T47D (cell line): ENCODE measurements around the gene ZSCAN16.
A peak's percentile ranks its signal among the peaks of the same experiment; 100 is the strongest.

Experiments
- DNase-seq, 2 experiments: peaks; one replicate each; pipeline versions ENCODE4 v3.0.0 to v3.0.0-alpha.2; 2011 to 2012; ENCODE audit warnings: low read depth in 1 of 2, low spot score in 1 of 2
- JUND ChIP-seq: IDR thresholded peaks from 2 replicates; pipeline ENCODE4 v1.6.1; 2012; ENCODE audit warnings: low read depth
- in situ Hi-C: cut with HindIII; loops from 2 replicates; pipeline ENCODE4 v1.10.0; 2016; ENCODE audit warnings: low sequenced_read_pairs, low pct_unique_long_range_greater_than_20kb

Gene ZSCAN16

DNA sequence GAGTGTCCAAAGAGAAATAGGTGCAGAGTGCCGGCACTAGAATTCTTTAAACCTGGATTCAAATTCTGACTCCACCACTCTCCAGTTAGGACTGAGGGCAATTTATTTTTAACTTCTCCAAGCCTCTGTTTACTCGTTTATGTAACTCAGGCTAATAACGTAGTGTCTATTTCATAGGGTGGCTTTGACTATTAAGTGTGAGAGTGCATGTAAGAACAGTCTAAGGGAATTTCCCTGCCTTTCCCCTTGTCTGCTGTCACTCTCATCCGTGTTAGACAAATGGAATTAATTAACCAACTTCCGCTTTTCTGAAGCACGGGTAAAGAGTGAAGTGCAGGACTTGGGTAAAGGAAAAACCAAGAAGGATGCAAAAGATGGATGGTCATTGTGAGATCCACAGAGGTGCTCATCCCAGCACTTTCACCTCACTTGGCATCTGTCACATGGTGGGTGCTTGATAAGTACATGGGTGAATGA lies 13.1 kb downstream of the ZSCAN16 start:
- no peak for TF ChIP-seq JUND
- in situ Hi-C loops, result no loop called here
- DNase-seq, result no peak

GRCh38 chr6:28139860-28140543 lies 15.6 kb downstream of the ZSCAN16 start:
- DNase-seq, result no peak
- in situ Hi-C loops, result no loop called here

DNA sequence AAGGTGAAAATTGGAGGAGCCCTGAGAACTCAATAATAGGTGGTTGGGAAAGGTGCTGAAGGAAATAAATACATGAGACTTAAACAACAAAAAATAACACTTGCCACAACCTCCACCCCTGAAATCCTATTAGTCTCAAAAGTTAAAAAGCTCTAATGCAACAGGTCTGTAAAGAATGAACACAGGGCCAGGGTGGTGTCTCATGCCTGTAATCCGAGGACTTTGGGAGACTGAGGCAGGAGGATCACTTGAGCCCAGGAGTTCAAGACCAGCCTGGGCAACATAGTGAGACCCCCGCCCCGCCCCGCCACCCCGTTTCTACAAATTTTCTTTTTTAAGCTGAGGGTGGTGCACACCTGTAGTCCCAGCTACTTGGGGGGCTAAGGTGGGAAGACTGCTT lies 16.2 kb downstream of the ZSCAN16 start:
- in situ Hi-C loops, result no loop called here
- no peak for TF ChIP-seq JUND
- no peak for DNase-seq

More at GRCh38 chr6:28139860-28140543, 15.6 kb downstream of the ZSCAN16 start:
- TF ChIP-seq JUND, result no peak

DNA sequence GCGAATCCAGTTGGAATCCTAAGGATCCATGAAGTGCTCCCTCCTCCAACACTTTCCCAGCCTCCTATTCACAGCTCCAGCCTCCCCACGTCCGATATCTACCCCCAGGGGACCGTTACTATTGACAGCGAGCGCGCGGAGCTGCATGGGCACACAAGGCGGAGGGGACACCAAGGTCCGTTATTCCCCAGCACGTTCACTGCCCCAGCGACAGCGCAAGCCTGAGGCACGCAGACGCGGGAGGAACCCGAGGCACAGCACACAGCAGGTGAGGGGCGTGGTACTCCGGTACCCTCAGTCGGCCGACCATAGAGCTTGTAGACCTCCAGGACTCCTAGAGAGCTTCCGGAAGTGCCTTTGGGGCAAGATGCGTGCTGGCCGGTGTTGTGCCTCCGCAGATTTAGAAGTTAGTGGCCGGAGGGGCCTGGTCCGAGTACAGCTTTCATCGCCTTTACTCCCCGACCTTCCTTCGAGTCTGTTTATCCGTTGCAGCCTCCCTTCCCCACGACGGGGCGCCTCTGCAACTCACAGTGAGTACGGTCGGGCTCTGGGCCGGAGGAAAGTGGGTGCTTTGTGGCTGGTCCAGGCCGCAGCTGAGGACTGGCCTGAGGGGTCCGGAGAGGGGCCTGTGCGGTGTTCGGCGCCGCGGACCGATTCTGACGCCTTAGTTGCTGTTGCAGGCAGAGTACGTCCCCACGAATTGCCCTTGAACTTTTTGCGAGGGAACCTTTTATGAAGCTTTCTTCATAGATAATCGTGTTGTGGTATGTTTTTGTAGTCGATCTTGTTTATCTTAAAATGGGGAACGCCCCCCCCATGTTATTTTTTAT lies 17.3 kb downstream of the ZSCAN16 start, which contains the start of gene ZKSCAN8:
Gene ZKSCAN8 (plus strand): TSS at position 384 of the 830 bp plus-strand sequence. CDS start 6,525 bp downstream, outside the sequence.
- TF ChIP-seq JUND, result no peak
- in situ Hi-C loops, result no loop called here
- peak; percentile 59 to 88 for DNase-seq

DNA sequence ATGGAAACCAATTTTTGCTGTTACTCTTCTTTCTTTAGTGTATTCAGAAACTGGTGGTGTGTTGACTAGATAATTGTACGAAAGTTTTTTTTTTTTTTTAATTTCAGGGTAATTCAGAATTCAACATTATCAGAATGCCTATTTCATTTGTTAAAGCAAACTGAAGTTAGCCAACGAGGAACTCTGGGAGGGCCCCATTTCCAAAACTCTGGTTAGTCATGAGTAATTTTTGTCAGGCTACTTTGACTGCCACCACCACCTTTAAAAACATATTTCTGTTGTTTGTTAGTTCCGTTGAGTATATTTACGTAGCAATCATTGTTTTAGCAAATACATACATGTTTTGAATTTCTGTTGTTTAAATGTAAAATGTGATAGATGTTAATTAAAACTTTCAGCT lies 18.0 kb downstream of the ZSCAN16 start:
- no peak for TF ChIP-seq JUND
- DNase-seq, result no peak
- in situ Hi-C loops, result no loop called here

GRCh38 chr6:28145231-28145630 lies 20.8 kb downstream of the ZSCAN16 start:
- TF ChIP-seq JUND, result no peak
- in situ Hi-C loops, result no loop called here
- DNase-seq, result no peak

DNA sequence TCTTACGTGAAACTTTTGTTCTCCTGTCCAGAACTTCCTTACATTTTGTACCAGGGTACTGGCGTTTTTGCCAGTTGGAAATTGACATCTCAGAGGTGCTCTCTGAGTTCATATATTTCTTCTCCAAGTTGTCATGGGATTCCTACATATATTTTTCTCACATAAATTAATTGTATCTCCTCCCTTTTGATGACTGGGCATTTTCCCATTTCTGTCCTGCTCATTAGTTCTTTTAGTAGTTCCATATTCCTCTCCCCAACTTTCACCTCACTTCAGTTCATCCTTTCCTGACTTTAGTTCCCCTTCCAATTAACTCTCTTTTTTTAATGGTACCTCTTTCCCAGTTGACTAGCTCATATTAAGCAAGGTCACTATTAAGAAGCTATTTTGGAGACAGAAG lies 28.1 kb downstream of the ZSCAN16 start:
- in situ Hi-C loops, result no loop called here
- TF ChIP-seq JUND, result no peak
- no peak for DNase-seq

DNA sequence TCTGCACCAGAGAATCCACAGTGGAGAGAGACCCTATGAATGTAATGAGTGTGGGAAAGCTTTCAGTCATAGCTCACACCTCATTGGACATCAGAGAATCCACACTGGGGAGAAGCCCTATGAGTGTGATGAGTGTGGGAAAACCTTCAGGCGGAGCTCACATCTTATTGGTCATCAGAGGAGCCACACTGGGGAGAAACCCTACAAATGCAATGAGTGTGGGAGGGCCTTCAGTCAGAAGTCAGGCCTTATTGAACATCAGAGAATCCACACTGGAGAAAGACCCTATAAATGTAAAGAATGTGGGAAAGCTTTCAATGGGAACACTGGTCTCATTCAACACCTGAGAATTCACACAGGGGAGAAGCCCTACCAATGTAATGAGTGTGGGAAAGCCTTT lies 29.1 kb downstream of the ZSCAN16 start:
- no peak for TF ChIP-seq JUND
- in situ Hi-C loops, result no loop called here

GRCh38 chr6:28154357-28154756 lies 29.9 kb downstream of the ZSCAN16 start:
- TF ChIP-seq JUND, result no peak
- in situ Hi-C loops, result no loop called here

More for the DNA sequence above, 29.1 kb downstream of the ZSCAN16 start:
- no peak for DNase-seq

GRCh38 chr6:28158318-28158717 lies 33.9 kb downstream of the ZSCAN16 start:
- TF ChIP-seq JUND, result no peak
- in situ Hi-C loops, result no loop called here
- DNase-seq, result no peak

More at GRCh38 chr6:28154357-28154756, 29.9 kb downstream of the ZSCAN16 start:
- DNase-seq, result no peak

GRCh38 chr6:28159029-28159607 lies 34.7 kb downstream of the ZSCAN16 start:
- TF ChIP-seq JUND, result no peak
- in situ Hi-C loops, result no loop called here
- DNase-seq, result no peak

DNA sequence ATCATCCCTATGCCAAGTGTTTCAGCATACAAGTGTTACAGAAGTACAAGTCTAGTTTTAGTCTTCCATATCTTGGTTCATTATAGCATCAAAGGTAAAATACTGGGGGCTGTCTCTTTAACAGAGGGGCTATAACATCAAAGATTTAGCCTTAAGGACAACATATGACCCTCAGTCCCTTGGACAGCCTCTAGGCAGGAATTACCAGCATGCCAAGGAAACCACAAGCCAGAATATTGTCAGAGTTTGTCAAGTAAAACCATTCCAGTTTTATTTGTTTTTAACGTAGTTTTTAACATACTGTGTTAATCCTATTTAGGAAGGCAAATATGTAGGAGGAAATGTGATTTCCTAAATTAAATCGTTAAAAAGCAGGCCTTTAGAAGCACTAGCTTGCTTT lies 35.8 kb downstream of the ZSCAN16 start:
- in situ Hi-C loops, result no loop called here

More for the DNA sequence above, 35.8 kb downstream of the ZSCAN16 start:
- no peak for TF ChIP-seq JUND
- DNase-seq, result no peak
